Measurements from ENCODE around the gene TRPC5OS. TPM values are rescaled to one million over a fixed set of nuclear protein-coding genes. Genes with fewer than 3 reads are reported as not detected.

The TRPC5OS gene
- total RNA-seq, 1 experiment from 2014 or later: not detected

- no peak for TF ChIP-seq USF1 (CRISPR knock-in tag; IDR thresholded peaks at IDR 0.05)
Observed at GRCh38 chrX:111847491-111848133, 28.4 kb upstream of the TRPC5OS start (continued).

- no peak for DNase-seq (ENCODE audit: low spot score)
- POLR2A ChIA-PET: no interaction called here
- no peak for ATAC-seq
- no peaks in the 10 kb centered on the region; the same call in 1 of the 2 replicates for H3K27me3 Mint-ChIP-seq (ENCODE audit: low read depth)
- no peaks in the 10 kb centered on the region for H3K36me3 Mint-ChIP-seq
- CTCF ChIA-PET: no interaction called here
- peaks cover 3% of the 10 kb centered on the region; the same call in 1 of the 2 replicates for H3K4me1 Mint-ChIP-seq
- no peak for TF ChIP-seq ETV6 (CRISPR knock-in tag; IDR thresholded peaks at IDR 0.05)
- no peak for TF ChIP-seq TEAD4 (CRISPR knock-in tag; IDR thresholded peaks at IDR 0.05)
- no peak for TF ChIP-seq ZNF671 (CRISPR knock-in tag; IDR thresholded peaks at IDR 0.05)
- no peak for TF ChIP-seq NR2C2 (CRISPR knock-in tag; IDR thresholded peaks at IDR 0.05)
- TF ChIP-seq ZNF532 (CRISPR knock-in tag; IDR thresholded peaks at IDR 0.05; ENCODE audit: borderline replicate concordance): no peak
- no peak for TF ChIP-seq TP53 (CRISPR knock-in tag; IDR thresholded peaks at IDR 0.05)
- no peak for TF ChIP-seq ZSCAN18 (CRISPR knock-in tag; IDR thresholded peaks at IDR 0.05)
- no peak for TF ChIP-seq RORB (CRISPR knock-in tag; IDR thresholded peaks at IDR 0.05)
- no peak for TF ChIP-seq GRHL2 (CRISPR knock-in tag; IDR thresholded peaks at IDR 0.05; ENCODE audit: insufficient replicate concordance, severe bottlenecking)
- no peak for TF ChIP-seq CREB1 (CRISPR knock-in tag; IDR thresholded peaks at IDR 0.05)
- no peak for TF ChIP-seq MLX (CRISPR knock-in tag; IDR thresholded peaks at IDR 0.05)
- no peak for TF ChIP-seq ZBTB43 (CRISPR knock-in tag; IDR thresholded peaks at IDR 0.05)
- TF ChIP-seq KAT7 (CRISPR knock-in tag; IDR thresholded peaks at IDR 0.05; ENCODE audit: borderline replicate concordance): no peak
- no peak for TF ChIP-seq HMGXB4 (CRISPR knock-in tag; IDR thresholded peaks at IDR 0.05)
- no peak for TF ChIP-seq IRF1 (CRISPR knock-in tag; IDR thresholded peaks at IDR 0.05)
- no peak for TF ChIP-seq USF1 (CRISPR knock-in tag; IDR thresholded peaks at IDR 0.05)
- no peak for TF ChIP-seq MAX (CRISPR knock-in tag; IDR thresholded peaks at IDR 0.05)
- no peak overlapping the region for H3K27ac Mint-ChIP-seq
- H3K9me3 Mint-ChIP-seq: no peaks in the 10 kb centered on the region
- no peak overlapping the region for H3K4me3 Mint-ChIP-seq
Observed at GRCh38 chrX:111848541-111848940, 27.4 kb upstream of the TRPC5OS start.
